ENCODE measurements around the gene ARHGAP24.

DNA sequence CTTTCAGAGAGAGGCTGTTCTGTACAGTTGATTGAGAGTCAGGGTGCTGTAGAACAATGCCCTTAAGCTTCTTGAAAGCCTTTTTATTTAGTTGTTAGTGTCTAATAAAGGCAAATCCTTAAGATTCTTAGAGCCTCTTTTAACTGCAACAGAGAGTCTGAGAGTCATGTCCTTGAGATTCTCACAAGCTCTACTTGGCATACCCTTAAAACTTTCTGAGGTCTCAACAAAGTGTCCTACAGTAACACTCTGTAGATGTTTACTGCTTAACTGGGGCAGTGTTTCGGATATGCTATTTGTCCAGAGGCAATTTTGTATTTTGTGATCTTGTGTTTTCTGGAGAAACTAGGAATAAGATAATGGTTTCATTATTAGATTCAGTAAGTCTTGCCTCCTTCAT lies 209.7 kb downstream of the ARHGAP24 start:
- TF ChIP-seq, protein P1, sequence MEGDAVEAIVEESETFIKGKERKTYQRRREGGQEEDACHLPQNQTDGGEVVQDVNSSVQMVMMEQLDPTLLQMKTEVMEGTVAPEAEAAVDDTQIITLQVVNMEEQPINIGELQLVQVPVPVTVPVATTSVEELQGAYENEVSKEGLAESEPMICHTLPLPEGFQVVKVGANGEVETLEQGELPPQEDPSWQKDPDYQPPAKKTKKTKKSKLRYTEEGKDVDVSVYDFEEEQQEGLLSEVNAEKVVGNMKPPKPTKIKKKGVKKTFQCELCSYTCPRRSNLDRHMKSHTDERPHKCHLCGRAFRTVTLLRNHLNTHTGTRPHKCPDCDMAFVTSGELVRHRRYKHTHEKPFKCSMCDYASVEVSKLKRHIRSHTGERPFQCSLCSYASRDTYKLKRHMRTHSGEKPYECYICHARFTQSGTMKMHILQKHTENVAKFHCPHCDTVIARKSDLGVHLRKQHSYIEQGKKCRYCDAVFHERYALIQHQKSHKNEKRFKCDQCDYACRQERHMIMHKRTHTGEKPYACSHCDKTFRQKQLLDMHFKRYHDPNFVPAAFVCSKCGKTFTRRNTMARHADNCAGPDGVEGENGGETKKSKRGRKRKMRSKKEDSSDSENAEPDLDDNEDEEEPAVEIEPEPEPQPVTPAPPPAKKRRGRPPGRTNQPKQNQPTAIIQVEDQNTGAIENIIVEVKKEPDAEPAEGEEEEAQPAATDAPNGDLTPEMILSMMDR (conservative IDR thresholded peaks at IDR 0.05 in 1 of 2, IDR thresholded peaks at IDR 0.05 in 1 of 2; ENCODE audit: extremely low read depth in 1 of 2, insufficient read depth in 1 of 2, low read depth in 1 of 2, low read length in 2 of 2): no peak
- TF ChIP-seq EZH2 (IDR thresholded peaks at IDR 0.05; ENCODE audit: borderline replicate concordance, low read length): no peak

Measured in mammary epithelial cell (primary cell).